ENCODE measurements around the gene SLC6A13. TPM values are rescaled to one million over a fixed set of nuclear protein-coding genes. Genes with fewer than 3 reads are reported as not detected.
A peak's percentile ranks its signal among the peaks of the same experiment; 100 is the strongest.

SLC6A13 gene
- total RNA-seq, 4 donors from 2014 or later: 0.46 to 1.2 TPM; not detected in 2

DNA sequence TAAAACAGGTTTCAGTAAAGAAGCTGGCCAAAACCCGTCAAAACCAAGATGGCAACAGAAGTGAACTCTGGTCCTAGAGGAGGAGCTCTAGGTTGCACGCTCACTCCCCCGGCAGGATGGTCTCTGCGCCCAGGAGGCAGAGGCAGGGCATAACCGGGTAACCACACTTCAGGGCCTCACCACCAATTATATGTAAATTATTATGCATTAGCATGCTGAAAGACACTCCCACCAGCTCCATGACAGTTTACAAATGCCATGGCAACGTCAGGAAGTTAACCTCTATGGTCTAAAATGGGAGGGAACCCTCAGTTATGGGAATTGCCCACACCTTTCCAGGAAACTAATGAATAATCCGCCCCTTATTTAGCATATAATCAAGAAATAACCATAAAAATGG lies 28.6 kb downstream of the SLC6A13 start:
- H3K4me3 ChIP-seq: no peak overlapping the region
- no peak for DNase-seq
- intact Hi-C loops (cut with DNase I; ENCODE audit: low total_unique reads): no loop called here
- no peaks in the 10 kb centered on the region for H3K36me3 ChIP-seq
- peaks cover 0 to 4% of the 10 kb centered on the region in 2 donors for H3K9me3 ChIP-seq
- no peak overlapping the region for H3K27ac ChIP-seq
- TF ChIP-seq POLR2A (IDR thresholded peaks at IDR 0.05) (no peak), CTCF (IDR thresholded peaks at IDR 0.05) (no peak)
- no peaks in the 10 kb centered on the region for H3K27me3 ChIP-seq
- no peaks in the 10 kb centered on the region for H3K4me1 ChIP-seq

- no peaks in the 10 kb centered on the region for H3K27me3 ChIP-seq
- intact Hi-C loops (cut with DNase I; ENCODE audit: low total_unique reads): no loop called here
- no peaks in the 10 kb centered on the region for H3K4me1 ChIP-seq
- no peak for DNase-seq
- H3K27ac ChIP-seq: no peak overlapping the region
- no peak for TF ChIP-seq CTCF (IDR thresholded peaks at IDR 0.05)
- no peak for TF ChIP-seq POLR2A (IDR thresholded peaks at IDR 0.05)
- H3K4me3 ChIP-seq: no peak overlapping the region
- H3K9me3 ChIP-seq: peaks cover 0 to 4% of the 10 kb centered on the region in 2 donors
- no peaks in the 10 kb centered on the region for H3K36me3 ChIP-seq
These were observed 29.0 kb downstream of the SLC6A13 start for GRCh38 chr12:233615-233968.

- Histone ChIP-seq H3K36me3 (no peaks in the 10 kb centered on the region), H3K9me3 (peaks cover 0 to 4% of the 10 kb centered on the region in 2 donors), H3K4me1 (no peaks in the 10 kb centered on the region), H3K27ac (no peak overlapping the region), H3K27me3 (no peaks in the 10 kb centered on the region), H3K4me3 (no peak overlapping the region)
- intact Hi-C loops (cut with DNase I; ENCODE audit: low total_unique reads): no loop called here
- no peak for DNase-seq
- TF ChIP-seq POLR2A (IDR thresholded peaks at IDR 0.05) (no peak), CTCF (IDR thresholded peaks at IDR 0.05) (no peak)
These were observed 29.7 kb downstream of the SLC6A13 start for GRCh38 chr12:232731-233614.

DNA sequence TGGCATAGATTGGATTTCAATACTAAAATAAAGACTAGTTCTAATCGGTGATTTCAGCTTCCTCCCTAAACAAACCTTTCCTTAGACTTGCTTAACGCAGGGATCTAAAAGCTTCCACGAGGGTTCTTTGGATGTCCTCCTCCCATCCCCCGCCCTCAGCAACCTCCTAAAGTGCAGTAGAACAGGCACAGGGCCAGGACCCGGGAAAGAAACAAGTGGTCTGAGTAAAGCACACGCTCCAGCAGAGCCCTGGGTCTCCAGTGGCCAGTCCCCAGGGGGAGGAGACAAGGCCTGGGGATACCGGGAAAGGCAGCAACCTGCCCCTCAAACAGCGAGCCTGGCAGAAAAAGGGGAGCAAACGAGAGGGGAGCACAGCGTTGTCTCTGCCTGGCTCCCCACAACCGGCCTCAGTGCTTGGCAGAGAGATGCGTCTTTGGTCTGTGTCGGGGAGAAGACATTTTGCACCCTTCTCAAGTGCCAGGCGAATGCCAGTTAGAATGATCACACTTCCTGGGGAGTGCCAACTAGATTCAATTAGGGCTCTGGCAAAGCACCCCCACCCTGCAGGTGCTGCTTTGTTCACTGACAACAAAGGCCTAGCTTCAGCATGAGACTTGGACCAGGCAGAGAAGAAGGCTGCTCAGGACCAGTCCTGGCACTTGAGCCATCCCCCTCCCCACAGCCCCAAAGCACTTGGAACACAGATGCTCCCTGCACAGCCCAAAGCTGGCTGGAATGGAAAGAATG lies 31.5 kb downstream of the SLC6A13 start:
- H3K27ac ChIP-seq: no peak overlapping the region
- DNase-seq: peak in 1 of 2 donors; percentile 8
- no peaks in the 10 kb centered on the region for H3K27me3 ChIP-seq
- no peaks in the 10 kb centered on the region for H3K4me1 ChIP-seq
- TF ChIP-seq CTCF (IDR thresholded peaks at IDR 0.05) (no peak), POLR2A (IDR thresholded peaks at IDR 0.05) (no peak)
- intact Hi-C loops (cut with DNase I; ENCODE audit: low total_unique reads): no loop called here
- no peaks in the 10 kb centered on the region for H3K36me3 ChIP-seq
- H3K9me3 ChIP-seq: peaks cover 0 to 4% of the 10 kb centered on the region in 2 donors
- H3K4me3 ChIP-seq: no peak overlapping the region

Data from uterus (tissue), 4 donors.